GM19238 (cell line): ENCODE results near the gene SASH1.

ENCODE experiments used
- DNase-seq: peaks from one replicate; pipeline ENCODE4 v3.0.0; 2011; ENCODE audit warnings: low spot score; ENCODE audit not compliant: insufficient read length

The SASH1 gene

DNA sequence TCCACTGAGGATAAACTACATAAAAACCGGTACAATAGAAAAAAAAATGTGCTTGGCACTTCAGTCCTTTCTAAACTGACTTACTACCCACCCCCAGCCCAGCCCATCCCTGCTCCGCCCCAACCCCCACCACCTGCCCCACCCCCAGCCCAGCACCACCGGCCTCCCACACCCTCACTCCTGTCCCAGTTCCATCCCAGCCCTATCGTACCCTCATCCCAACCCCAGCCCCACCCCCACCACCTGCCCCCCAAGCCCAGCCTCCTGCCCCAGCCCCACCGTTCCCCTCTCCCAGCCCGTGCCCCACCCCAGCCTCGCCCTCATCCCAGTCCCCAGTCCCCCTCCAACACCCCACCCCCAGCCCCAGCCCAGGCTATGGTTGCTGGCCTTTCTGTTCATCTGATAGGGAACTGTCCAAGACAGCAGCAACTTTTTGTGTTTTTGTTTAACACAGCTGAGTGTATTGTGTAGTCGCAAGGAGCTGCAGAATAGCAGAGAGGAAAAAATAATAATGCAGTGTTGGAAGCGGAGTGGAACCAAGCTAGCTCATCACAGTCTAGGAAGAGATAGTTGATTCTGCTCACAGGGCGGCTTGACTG, 61.9 kb downstream of the SASH1 start:
- no peak for DNase-seq

- DNase-seq = no peak
These were observed 63.3 kb downstream of the SASH1 start for GRCh38 chr6:148405894-148406293.

DNA sequence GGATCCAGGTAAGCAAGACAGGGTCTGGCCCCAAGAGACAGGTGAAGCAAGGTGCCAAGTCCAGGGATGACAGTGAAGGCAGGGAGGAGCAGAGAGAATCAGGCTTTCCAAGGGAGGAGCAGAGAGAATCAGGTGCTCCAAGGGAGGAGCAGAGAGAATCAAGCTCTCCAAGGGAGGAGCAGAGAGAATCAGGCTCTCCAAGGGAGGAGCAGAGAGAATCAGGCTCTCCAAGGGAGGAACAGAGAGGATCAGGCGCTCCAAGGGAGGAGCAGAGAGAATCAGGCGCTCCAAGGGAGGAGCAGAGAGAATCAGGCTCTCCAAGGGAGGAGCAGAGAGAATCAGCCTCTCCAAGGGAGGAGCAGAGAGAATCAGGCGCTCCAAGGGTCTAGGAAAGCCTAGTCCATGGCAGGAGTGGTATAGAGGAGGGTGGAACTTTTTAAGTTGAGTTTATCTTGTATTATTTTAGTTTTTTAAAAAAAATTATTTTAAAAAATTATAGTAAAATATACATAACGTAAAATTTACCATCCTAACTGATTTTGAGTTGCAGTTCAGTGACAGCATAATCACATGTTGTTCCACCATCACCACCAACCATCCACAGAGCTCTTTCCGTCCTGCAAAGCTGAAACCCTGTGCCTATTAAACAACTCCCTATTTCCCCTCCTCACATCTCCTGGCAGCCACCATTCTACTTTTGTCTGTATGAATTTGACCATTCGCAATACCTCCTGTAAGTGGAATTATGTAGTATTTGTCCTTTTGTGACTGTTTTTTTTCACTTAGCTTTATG, 64.1 kb downstream of the SASH1 start:
- DNase-seq = no peak

DNA sequence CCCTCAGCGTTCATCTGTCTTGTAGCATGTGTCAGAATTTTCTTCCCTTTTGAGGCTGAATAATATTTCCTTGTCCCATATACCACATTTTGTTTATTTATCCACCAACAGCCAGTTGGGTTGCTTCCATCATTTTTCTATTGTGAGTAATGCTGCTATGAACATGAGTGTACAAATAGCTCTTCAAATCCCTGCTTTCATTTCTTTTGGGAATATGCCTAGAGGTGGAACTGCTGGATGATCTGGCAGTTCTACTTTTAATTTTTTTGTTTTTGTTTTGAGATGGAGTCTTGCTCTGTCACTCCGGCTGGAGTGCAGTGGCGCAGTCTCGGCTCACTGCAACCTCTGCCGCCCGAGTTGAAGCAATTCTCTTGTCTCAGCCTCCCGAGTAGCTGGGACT, 64.7 kb downstream of the SASH1 start:
- DNase-seq = no peak

- no peak for DNase-seq
These were observed 70.9 kb downstream of the SASH1 start for GRCh38 chr6:148413321-148414091.

DNA sequence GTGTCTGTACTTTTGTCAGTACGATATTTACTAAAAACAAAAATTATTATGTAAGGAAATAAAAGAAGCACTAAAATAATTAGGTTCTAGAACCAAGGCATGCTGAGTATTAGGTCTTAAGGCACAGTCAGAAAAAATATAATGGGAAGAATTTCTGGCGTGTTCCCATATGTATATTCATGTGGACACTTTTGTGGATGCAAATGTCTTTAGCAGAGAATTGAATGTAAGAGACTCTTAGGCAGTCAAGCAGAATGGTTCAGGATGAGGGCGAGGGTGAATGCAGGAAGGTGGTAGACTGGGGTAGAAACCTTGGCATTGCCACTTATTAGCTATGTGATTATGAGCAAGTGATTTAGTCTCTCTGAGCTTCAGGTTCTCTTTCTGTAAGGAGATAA, 71.5 kb downstream of the SASH1 start:
- no peak for DNase-seq

GRCh38 chr6:148414836-148415235, 72.2 kb downstream of the SASH1 start:
- DNase-seq = no peak

GRCh38 chr6:148415511-148416260, 73.0 kb downstream of the SASH1 start:
- DNase-seq = no peak

DNA sequence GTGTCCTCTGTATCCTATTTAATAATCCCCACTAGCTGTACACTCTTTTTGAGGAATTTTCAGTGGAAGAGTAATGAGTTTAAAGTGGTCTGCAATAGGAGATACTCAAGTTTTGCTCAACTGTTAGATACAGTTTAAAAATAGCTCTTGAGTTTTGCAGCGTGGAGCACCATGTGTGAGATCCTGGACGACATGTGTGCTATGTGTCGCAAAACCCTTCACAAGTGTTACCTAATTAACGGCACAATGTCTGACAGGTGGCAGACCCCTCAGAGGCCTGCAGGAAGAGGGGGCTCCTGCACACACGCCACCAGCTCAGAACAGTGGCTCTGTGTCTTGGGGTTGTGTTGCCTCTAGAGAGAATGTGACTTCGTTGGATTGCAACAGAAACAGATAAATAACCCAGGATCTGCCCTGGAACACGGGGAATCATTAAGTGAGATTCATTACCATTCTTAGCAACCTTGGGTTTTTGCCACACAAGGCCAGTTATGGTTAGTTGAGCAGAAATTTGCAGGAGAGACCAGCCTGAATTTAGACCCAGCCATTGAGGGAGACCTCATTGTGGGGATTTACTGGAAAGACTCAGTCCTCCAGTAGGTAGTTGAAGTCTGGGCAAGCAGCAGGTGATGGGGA, 73.8 kb downstream of the SASH1 start:
- DNase-seq = no peak

DNA sequence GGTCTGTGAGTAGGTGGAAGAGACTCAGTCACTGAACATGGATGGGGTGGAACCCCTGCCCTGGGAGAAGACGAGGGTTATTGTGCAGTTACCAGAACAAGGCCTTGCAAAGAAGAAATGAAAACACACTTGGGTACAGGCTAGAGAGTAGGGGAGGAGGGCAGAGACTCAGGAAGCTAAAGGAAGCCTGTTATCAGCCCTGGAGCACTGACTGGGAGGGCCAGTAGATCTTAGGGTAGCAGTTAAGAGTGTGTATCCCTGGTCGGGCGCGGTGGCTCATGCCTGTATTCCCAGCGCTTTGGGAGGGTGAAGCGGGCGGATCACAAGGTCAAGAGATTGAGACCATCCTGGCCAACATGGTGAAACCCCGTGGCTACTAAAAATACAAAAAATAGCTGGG, 74.4 kb downstream of the SASH1 start:
- DNase-seq = no peak

DNA sequence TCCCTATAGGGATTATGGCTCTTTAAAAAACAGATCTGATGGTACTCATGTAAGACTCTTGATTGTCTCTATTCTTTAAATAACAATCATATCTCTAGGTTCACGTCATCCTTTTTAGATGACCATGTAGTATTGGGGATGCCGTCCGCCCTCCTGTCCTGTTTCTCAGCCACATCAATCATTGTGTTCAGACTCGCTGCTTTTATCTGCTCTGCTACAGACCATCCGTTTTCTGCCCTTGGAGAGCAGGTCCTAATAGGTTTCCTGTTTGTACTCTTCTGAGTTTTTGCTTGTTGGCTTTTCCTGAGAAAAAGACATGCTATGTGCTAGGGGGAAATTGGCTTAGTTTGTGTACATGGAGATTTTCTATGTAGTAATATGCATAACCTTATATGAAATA, 76.8 kb downstream of the SASH1 start:
- DNase-seq = no peak

DNA sequence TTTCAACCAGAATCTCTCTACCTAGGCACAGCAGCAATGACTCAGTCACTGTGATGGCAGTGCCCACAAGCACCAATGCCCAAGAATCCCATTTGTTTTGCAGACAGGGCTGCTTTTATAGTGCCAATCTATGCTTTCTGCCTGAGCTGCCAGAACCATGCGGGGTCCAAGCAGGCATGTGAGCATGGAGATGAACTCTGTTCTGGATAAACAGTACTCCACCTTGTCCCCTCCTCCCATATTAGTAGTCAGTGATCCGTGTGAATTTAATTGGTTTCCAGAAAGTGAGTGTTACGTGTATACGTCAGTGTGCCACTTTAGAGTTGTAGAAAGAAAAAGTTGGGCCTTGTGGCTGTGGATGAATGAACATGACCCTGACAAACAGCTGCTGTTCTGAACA, 79.4 kb downstream of the SASH1 start:
- DNase-seq = no peak

DNA sequence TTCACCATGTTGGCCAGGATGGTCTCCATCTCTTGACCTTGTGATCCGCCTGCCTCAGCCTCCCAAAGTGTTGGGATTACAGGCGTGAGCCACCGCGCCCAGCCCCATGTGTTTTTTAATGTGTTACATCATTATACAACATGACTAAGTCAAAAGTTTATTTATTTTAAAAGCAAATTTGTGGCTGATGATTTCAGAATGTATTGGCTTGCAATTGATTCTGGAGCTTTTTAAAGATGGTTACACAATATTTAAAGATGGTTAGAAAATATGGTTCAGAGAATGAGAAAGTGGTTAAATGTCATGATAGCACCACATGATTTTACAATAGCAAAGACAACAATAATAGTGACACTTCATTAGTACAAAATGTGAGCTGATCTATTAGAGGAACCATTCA, 80.5 kb downstream of the SASH1 start:
- no peak for DNase-seq

- DNase-seq = no peak
These were observed 81.1 kb downstream of the SASH1 start for GRCh38 chr6:148423601-148424270.

GRCh38 chr6:148425443-148425842, 82.8 kb downstream of the SASH1 start:
- DNase-seq = no peak

- no peak for DNase-seq
These were observed 83.8 kb downstream of the SASH1 start for GRCh38 chr6:148426317-148426977.

DNA sequence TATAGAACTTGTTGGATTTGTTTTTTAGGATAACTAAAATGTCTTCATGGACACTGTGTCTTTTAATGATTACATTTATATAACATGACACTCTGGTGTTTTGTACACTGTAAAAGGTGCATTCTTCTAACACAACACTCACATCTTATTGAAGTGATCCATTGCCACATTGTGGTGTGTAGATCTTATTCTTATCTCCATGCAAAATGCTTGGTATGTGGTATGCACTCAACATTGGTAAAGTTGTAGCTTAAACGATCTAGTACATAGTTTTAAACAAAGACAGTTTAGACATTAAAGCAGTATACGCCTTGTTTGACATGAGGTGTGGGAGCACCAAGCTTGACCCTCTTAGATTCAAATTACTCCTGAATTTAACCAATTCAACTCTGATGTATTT, 84.7 kb downstream of the SASH1 start:
- DNase-seq = no peak

DNA sequence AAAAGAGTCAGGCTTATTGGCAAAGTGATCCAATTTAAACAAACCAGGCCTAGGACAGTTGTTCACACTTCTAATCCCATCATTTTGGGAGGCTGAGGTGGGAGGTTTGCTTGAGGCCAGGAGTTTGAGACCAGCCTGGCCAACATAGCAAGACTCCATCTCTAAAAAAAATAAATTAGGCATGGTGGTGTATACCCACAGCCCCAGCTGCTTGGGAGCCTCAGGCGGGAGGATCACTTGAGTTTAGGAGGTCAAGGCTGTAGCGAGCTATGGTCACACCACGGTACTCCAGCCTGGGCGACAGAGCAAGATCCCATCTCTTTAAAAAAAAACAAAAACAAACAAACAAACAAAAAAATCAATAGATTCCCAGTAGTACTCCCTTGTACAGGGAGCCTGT, 86.8 kb downstream of the SASH1 start:
- DNase-seq = no peak

GRCh38 chr6:148430897-148431296, 88.3 kb downstream of the SASH1 start:
- DNase-seq = no peak

DNA sequence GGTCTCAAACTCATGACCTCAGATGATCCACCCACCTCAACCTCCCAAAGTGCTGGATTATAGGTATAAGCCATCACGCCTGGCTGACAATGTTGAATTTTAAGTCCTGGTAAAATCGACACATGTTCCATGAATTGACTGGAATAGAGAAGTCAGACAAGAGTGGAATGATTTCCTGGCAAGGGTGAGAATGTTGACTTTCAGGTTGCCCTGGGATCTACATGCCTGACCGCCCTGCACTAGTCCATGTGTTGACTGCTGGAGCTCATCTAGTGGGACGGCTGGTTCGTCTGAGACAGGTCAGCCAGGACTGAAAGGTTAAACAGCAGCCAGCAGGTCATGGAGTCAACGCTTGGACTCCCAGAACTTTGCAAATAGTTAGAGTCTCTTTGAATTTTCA, 88.8 kb downstream of the SASH1 start:
- no peak for DNase-seq
